ENCODE measurements around the gene FGGY. TPM values are rescaled to one million over a fixed set of nuclear protein-coding genes. Genes with fewer than 3 reads are reported as not detected.

The FGGY gene
- total and polyA plus RNA-seq, 2 donors (not counting 1 experiment from before 2014, with no cell fraction given), result 6.1 to 38.5 TPM

GRCh38 chr1:59699227-59699847 is 402.4 kb downstream of the FGGY start:
- no peak overlapping the region for H3K27ac Mint-ChIP-seq
- no peak overlapping the region for H3K4me3 Mint-ChIP-seq
- H3K27me3 Mint-ChIP-seq, result no peaks in the 10 kb centered on the region
- no peak overlapping the region for H2AFZ ChIP-seq (ENCODE audit: insufficient read depth, low read depth, low read length, poor library complexity, severe bottlenecking)
- no peaks in the 10 kb centered on the region for H3K9me3 ChIP-seq (ENCODE audit: control extremely low read depth in 1 of 3, control insufficient read depth in 2 of 3, insufficient read depth in 1 of 3, low read length in 2 of 3)
- no peaks in the 10 kb centered on the region for H4K20me1 ChIP-seq (ENCODE audit: control insufficient read depth, insufficient read depth, low read length, poor library complexity, severe bottlenecking)
- peaks cover 26% of the 10 kb centered on the region for H3K4me1 Mint-ChIP-seq
- H3K9me3 Mint-ChIP-seq (ENCODE audit: insufficient read depth), result no peaks in the 10 kb centered on the region
- H3K9ac ChIP-seq (ENCODE audit: low read length), result no peak overlapping the region
- peak overlapping the region; percentile 28 for H3K4me2 ChIP-seq (replicated peaks; ENCODE audit: low read depth, low read length, poor library complexity, severe bottlenecking)
- H3K27me3 ChIP-seq (replicated peaks in 1 of 4; ENCODE audit: control extremely low read depth in 1 of 4, control insufficient read depth in 3 of 4, insufficient read depth in 4 of 4, low read length in 3 of 4), result no peaks in the 10 kb centered on the region
- intact Hi-C loops (cut with micrococcal nuclease), result loop anchor here (1.0 to 10.0 kb wide), 11 partner anchors 60 to 1182 kb away; partner anchors contain the start of gene OMA1
- POLR2A ChIA-PET, result no interaction called here
- no peak overlapping the region for H3K27ac ChIP-seq (ENCODE audit: low read length in 2 of 2)
- no peak overlapping the region for H3K4me3 ChIP-seq (ENCODE audit: control extremely low read depth in 1 of 5, extremely low read depth in 1 of 5, insufficient read depth in 1 of 5, low read depth in 2 of 5, low read length in 4 of 5)
- H3K36me3 ChIP-seq (replicated peaks in 1 of 2; ENCODE audit: control extremely low read depth in 1 of 2, control insufficient read depth in 1 of 2, extremely low read depth in 1 of 2, insufficient read depth in 2 of 2, low read length in 1 of 2), result no peaks in the 10 kb centered on the region
- CTCF ChIA-PET, result interaction anchor here (0.6 to 8.8 kb wide), 76 partner anchors 8 to 1184 kb away, joined by 3 to 188 read pairs (median 4); partner anchors contain the start of genes FGGY and JUN
- DNase-seq (peak; percentile 67), ATAC-seq (ENCODE audit: low read depth) (peak; percentile 44)
- no CpG with 5 or more reads among the region's 5 CpGs for WGBS (ENCODE audit: insufficient coverage)
- TF ChIP-seq CTCF (IDR thresholded peaks at IDR 0.05) (peak; percentile 97), EZH2 (IDR thresholded peaks at IDR 0.05; ENCODE audit: borderline replicate concordance, insufficient read depth, low read depth, low read length, poor library complexity, severe bottlenecking) (no peak)
- no peaks in the 10 kb centered on the region for H3K79me2 ChIP-seq (ENCODE audit: control insufficient read depth, insufficient read depth, low read length)
- peaks cover 24 to 29% of the 10 kb centered on the region in 2 donors for H3K4me1 ChIP-seq (ENCODE audit: control insufficient read depth in 2 of 2, insufficient read depth in 2 of 2, low read length in 2 of 2)

DNA sequence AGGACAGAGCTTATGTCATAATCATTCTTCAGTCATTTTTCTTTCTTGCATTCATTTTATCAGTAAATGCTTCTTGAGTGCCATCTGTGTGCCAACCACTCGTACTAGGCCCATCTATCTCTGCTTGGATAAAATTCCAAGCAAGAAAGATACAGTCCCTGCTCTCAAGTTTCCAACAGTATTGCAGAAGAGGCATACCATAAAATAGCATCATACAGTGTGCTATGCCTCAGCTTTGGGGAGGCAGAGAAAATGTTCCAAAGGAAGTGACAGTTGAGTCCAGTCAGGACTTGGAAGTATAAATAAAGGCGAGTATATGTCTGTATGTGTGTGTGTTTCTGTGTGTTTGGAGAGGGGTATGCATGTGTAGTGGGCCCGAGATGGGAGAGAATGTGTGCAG is 404.5 kb downstream of the FGGY start:
- Mint-ChIP-seq H3K27me3 (no peaks in the 10 kb centered on the region), H3K9me3 (ENCODE audit: insufficient read depth) (no peaks in the 10 kb centered on the region), H3K4me1 (peaks cover 26% of the 10 kb centered on the region), H3K4me3 (no peak overlapping the region), H3K27ac (no peak overlapping the region)
- H3K79me2 ChIP-seq (ENCODE audit: control insufficient read depth, insufficient read depth, low read length), result no peaks in the 10 kb centered on the region
- H3K36me3 ChIP-seq (replicated peaks in 1 of 2; ENCODE audit: control extremely low read depth in 1 of 2, control insufficient read depth in 1 of 2, extremely low read depth in 1 of 2, insufficient read depth in 2 of 2, low read length in 1 of 2), result no peaks in the 10 kb centered on the region
- H3K27ac ChIP-seq (ENCODE audit: low read length in 2 of 2), result no peak overlapping the region
- no peaks in the 10 kb centered on the region for H4K20me1 ChIP-seq (ENCODE audit: control insufficient read depth, insufficient read depth, low read length, poor library complexity, severe bottlenecking)
- ChIA-PET POLR2A (no interaction called here), CTCF (interaction anchor here (0.9 to 8.8 kb wide), 4 partner anchors 58 to 1205 kb away, joined by 3 to 188 read pairs (median 14); no protein-coding TSS in a partner anchor)
- no peaks in the 10 kb centered on the region for H3K9me3 ChIP-seq (ENCODE audit: control extremely low read depth in 1 of 3, control insufficient read depth in 2 of 3, insufficient read depth in 1 of 3, low read length in 2 of 3)
- ATAC-seq (ENCODE audit: low read depth) (no peak), DNase-seq (no peak)
- no peak overlapping the region for H3K4me2 ChIP-seq (replicated peaks; ENCODE audit: low read depth, low read length, poor library complexity, severe bottlenecking)
- H2AFZ ChIP-seq (ENCODE audit: insufficient read depth, low read depth, low read length, poor library complexity, severe bottlenecking), result no peak overlapping the region
- no peak overlapping the region for H3K4me3 ChIP-seq (ENCODE audit: control extremely low read depth in 1 of 5, extremely low read depth in 1 of 5, insufficient read depth in 1 of 5, low read depth in 2 of 5, low read length in 4 of 5)
- 89% methylated on average over 3 of the region's 3 CpGs for WGBS (ENCODE audit: insufficient coverage)
- H3K27me3 ChIP-seq (replicated peaks in 1 of 4; ENCODE audit: control extremely low read depth in 1 of 4, control insufficient read depth in 3 of 4, insufficient read depth in 4 of 4, low read length in 3 of 4), result no peaks in the 10 kb centered on the region
- intact Hi-C loops (cut with micrococcal nuclease), result no loop called here
- no peak for TF ChIP-seq EZH2 (IDR thresholded peaks at IDR 0.05; ENCODE audit: borderline replicate concordance, insufficient read depth, low read depth, low read length, poor library complexity, severe bottlenecking)
- TF ChIP-seq CTCF (IDR thresholded peaks at IDR 0.05), result no peak
- no peak overlapping the region for H3K9ac ChIP-seq (ENCODE audit: low read length)
- H3K4me1 ChIP-seq (ENCODE audit: control insufficient read depth in 2 of 2, insufficient read depth in 2 of 2, low read length in 2 of 2), result peaks cover 22 to 27% of the 10 kb centered on the region in 2 donors
